ENCODE data around the gene UHRF1. TPM values are rescaled to one million over a fixed set of nuclear protein-coding genes. Genes with fewer than 3 reads are reported as not detected.

The UHRF1 gene
- total and polyA plus RNA-seq, 2 of the 13 experiments (the other 11 are each of a cell fraction or from before 2014, with no cell fraction given): 6.8 to 78.4 TPM

- TF ChIP-seq, protein P1, sequence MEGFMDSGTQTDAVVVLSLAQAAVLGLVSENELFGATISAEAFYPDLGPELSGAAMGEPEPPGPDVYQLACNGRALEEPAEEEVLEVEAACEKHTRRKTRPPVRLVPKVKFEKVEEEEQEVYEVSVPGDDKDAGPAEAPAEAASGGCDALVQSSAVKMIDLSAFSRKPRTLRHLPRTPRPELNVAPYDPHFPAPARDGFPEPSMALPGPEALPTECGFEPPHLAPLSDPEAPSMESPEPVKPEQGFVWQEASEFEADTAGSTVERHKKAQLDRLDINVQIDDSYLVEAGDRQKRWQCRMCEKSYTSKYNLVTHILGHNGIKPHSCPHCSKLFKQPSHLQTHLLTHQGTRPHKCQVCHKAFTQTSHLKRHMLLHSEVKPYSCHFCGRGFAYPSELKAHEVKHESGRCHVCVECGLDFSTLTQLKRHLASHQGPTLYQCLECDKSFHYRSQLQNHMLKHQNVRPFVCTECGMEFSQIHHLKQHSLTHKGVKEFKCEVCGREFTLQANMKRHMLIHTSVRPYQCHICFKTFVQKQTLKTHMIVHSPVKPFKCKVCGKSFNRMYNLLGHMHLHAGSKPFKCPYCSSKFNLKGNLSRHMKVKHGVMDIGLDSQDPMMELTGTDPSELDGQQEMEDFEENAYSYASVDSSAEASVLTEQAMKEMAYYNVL (CRISPR knock-in tag; IDR thresholded peaks at IDR 0.05; ENCODE audit: borderline replicate concordance): no peak
- TF ChIP-seq ZNF607 (CRISPR knock-in tag; IDR thresholded peaks at IDR 0.05; ENCODE audit: borderline replicate concordance): no peak
- TF ChIP-seq ZNF589 (CRISPR knock-in tag; conservative IDR thresholded peaks at IDR 0.05): 0 out of 2 replicates have a peak, but pooled peaks have one; percentile 30
- TF ChIP-seq ZSCAN22 (CRISPR knock-in tag; IDR thresholded peaks at IDR 0.05): 0 out of 2 replicates have a peak, but pooled peaks have one; percentile 32
- no peak for TF ChIP-seq THRA (CRISPR knock-in tag; IDR thresholded peaks at IDR 0.05; ENCODE audit: borderline replicate concordance)
- TF ChIP-seq, protein P2, sequence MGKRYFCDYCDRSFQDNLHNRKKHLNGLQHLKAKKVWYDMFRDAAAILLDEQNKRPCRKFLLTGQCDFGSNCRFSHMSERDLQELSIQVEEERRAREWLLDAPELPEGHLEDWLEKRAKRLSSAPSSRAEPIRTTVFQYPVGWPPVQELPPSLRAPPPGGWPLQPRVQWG (CRISPR knock-in tag; IDR thresholded peaks at IDR 0.05; ENCODE audit: borderline replicate concordance, low read depth): no peak
- TF ChIP-seq, protein P3, sequence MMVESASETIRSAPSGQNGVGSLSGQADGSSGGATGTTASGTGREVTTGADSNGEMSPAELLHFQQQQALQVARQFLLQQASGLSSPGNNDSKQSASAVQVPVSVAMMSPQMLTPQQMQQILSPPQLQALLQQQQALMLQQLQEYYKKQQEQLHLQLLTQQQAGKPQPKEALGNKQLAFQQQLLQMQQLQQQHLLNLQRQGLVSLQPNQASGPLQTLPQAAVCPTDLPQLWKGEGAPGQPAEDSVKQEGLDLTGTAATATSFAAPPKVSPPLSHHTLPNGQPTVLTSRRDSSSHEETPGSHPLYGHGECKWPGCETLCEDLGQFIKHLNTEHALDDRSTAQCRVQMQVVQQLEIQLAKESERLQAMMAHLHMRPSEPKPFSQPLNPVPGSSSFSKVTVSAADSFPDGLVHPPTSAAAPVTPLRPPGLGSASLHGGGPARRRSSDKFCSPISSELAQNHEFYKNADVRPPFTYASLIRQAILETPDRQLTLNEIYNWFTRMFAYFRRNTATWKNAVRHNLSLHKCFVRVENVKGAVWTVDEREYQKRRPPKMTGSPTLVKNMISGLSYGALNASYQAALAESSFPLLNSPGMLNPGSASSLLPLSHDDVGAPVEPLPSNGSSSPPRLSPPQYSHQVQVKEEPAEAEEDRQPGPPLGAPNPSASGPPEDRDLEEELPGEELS (CRISPR knock-in tag; IDR thresholded peaks at IDR 0.05): peak; percentile 28; the same call in 1 of the 2 replicates
- 0 out of 2 replicates have a peak, but pooled peaks have one; percentile 22 for TF ChIP-seq PHF20 (CRISPR knock-in tag; IDR thresholded peaks at IDR 0.05)
- 0 out of 2 replicates have a peak, but pooled peaks have one; percentile 61 for TF ChIP-seq ZNF761 (CRISPR knock-in tag; conservative IDR thresholded peaks at IDR 0.05)
- TF ChIP-seq ZXDC (CRISPR knock-in tag; IDR thresholded peaks at IDR 0.05): peak; percentile 67; the same call in 1 of the 2 replicates
- no peak for TF ChIP-seq PLSCR1 (CRISPR knock-in tag; IDR thresholded peaks at IDR 0.05; ENCODE audit: borderline replicate concordance)
- no peak for TF ChIP-seq SMAD3 (CRISPR knock-in tag; IDR thresholded peaks at IDR 0.05)
- TF ChIP-seq, protein P4, sequence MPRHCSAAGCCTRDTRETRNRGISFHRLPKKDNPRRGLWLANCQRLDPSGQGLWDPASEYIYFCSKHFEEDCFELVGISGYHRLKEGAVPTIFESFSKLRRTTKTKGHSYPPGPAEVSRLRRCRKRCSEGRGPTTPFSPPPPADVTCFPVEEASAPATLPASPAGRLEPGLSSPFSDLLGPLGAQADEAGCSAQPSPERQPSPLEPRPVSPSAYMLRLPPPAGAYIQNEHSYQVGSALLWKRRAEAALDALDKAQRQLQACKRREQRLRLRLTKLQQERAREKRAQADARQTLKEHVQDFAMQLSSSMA (CRISPR knock-in tag; IDR thresholded peaks at IDR 0.05): peak; percentile 85; the same call in 1 of the 2 replicates
- TF ChIP-seq RFX3 (CRISPR knock-in tag; IDR thresholded peaks at IDR 0.05): no peak
- TF ChIP-seq, protein P5, sequence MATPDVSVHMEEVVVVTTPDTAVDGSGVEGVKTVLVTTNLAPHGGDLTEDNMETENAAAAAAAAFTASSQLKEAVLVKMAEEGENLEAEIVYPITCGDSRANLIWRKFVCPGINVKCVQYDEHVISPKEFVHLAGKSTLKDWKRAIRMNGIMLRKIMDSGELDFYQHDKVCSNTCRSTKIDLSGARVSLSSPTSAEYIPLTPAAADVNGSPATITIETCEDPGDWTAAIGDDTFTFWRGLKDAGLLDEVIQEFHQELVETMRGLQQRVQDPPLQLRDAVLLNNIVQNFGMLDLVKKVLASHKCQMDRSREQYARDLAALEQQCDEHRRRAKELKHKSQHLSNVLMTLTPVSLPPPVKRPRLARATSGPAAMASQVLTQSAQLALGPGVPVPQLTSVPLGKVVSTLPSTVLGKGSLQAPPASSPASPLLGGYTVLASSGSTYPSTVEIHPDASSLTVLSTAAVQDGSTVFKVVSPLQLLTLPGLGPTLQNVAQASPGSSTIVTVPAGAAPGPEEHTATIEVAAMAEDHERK (CRISPR knock-in tag; IDR thresholded peaks at IDR 0.05; ENCODE audit: low read depth): no peak
Observed at GRCh38 chr19:4909156-4909896, at the start of gene UHRF1 (continued).
